HG02840 (cell line): ENCODE measurements around the gene JPT2.

ENCODE experiments used
- ATAC-seq: cut with Tn5 transposase; IDR thresholded peaks from one replicate; pipeline ENCODE4 v1.9.1; 2021; ENCODE audit warnings: mild to moderate bottlenecking, moderate library complexity, moderate number of reproducible peaks; ENCODE audit not compliant: unreplicated experiment, low FRiP score

JPT2 gene

DNA sequence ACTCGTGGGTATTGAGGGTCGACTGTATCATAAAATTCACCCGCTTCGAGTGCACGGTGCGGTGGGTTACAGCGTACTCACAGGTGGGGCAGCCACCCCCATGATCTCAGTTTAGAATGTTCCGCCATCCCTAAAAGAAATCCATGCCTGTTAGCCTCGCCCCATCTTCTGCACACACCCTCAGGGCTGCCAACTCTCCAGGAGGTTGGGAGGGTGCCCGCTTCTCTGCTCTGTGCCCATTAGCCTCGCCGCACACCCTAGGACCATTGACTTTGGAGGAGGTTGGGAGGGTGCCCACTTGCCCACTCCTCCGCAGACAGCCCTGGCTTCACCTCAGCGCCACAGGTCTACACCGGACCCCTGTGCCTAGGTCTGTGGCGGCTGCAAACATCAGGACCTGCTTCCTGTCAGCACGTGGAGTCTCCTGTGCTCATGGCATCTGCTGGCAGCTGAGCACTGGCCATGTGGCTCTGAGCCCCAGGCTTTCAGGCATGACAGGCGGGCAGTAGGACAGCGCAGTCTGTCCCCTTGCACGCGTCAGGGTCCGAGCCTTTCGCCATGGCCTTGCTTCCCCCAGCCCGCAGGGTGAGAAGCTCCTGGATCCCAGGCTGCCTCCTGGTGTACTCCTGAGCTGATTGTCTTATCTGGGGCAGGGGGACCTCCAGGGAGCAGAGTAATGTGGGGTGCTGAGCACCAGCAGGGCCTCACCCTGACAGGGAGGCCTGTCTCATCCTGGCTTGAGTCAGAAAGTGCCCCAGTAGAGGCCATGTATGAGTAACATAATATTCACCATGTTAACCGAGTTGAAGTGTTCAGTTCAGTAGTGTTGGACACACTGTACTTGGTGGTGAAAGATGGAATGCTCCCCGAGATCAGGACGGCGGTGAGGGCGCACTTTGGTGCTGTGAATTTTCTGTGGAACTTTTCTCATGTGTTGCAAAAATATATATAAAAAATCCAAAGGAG lies 71.4 kb downstream of the JPT2 start:
- no peak for ATAC-seq
